ENCODE measurements around the gene PDE4B. TPM values are rescaled to one million over a fixed set of nuclear protein-coding genes. Genes with fewer than 3 reads are reported as not detected.

Gene PDE4B
- polyA plus RNA-seq, 2 of the 4 experiments (the other 2 are of a cell fraction) = 20.2 to 56.8 TPM

DNA sequence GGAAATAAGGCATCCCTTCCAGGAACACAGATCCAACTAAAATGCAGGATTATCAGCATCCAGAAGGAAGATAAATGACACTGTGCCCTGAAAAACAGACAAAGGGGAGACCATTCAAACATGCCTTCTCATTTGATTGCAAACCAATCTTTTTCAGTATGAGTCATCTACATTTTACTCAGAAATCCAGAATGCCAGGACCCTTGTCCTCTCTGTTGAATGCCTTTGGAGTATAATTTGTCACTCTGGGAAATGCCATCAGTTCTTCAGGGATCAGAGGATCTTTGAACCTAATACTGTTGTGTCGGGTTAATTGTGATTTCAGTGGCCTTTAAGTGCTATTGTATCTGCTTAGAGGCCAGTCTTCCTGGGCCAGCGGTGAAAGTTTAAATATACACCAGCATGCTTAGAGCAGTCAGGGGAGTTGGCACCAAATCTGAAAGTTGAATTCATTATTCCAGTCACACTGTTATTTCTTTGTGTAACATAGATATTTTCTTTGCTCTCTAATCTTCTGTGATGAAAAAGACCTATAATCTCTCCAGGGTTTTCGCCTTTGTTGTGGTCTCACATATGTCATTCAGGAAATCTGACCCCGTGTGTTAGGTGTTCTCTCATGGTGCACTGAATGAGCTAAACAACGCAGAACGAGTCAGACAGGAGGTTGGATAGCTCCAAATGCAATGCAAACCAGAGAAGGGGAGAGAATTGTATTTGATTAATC, 376.4 kb downstream of the PDE4B start:
- H3K4me3 ChIP-seq = no peak overlapping the region
- CTCF ChIA-PET = interaction anchor here (0.9 to 2.3 kb wide), 2 partner anchors 12 to 74 kb away, joined by 3 to 9 read pairs; no protein-coding TSS in a partner anchor
- ATAC-seq (peak; percentile 47 to 83; a peak in 4 of 6 replicates), DNase-seq (ENCODE audit: low read depth in 1 of 2, low spot score in 1 of 2) (peak in 1 of 2 experiments; percentile 45), FAIRE-seq (no peak)
- peak overlapping the region; percentile 87 for H3K4me2 ChIP-seq
- TF ChIP-seq ZFP36 (IDR thresholded peaks at IDR 0.05; ENCODE audit: borderline replicate concordance, partially characterized antibody) (no peak), HOXB5 (CRISPR knock-in tag; IDR thresholded peaks at IDR 0.05) (no peak), FOSL2 (IDR thresholded peaks at IDR 0.05) (peak; percentile 22; the same call in 1 of the 2 replicates), FOSL2 (CRISPR knock-in tag; IDR thresholded peaks at IDR 0.05) (peak; percentile 47; the same call in 1 of the 2 replicates), CEBPB (IDR thresholded peaks at IDR 0.05) (no peak)
- POLR2A ChIA-PET = interaction anchor here (1.0 kb wide), 1 partner anchor 11 kb away, joined by 3 read pairs; no protein-coding TSS in a partner anchor
- H3K9me3 ChIP-seq = no peaks in the 10 kb centered on the region
- 9% methylated on average over 6 of the region's 6 CpGs for WGBS (ENCODE audit: missing lambda C conversion rate)
- H3K27ac ChIP-seq = peak overlapping the region; percentile 74 to 81
- H3K4me1 ChIP-seq = peaks cover 42% of the 10 kb centered on the region

GRCh38 chr1:66172272-66172671, 379.6 kb downstream of the PDE4B start:
- Histone ChIP-seq H3K27ac (peak overlapping the region in 1 of 2 experiments; percentile 75; a peak in 2 of 6 replicates), H3K4me1 (peaks cover 70% of the 10 kb centered on the region), H3K4me3 (no peak overlapping the region), H3K4me2 (no peak overlapping the region), H3K9me3 (no peaks in the 10 kb centered on the region)
- TF ChIP-seq GATA3 (IDR thresholded peaks at IDR 0.05; ENCODE audit: borderline replicate concordance) = no peak
- TF ChIP-seq FOSL2 (IDR thresholded peaks at IDR 0.05) = no peak
- TF ChIP-seq FOSL2 (CRISPR knock-in tag; IDR thresholded peaks at IDR 0.05) = no peak
- no peak for TF ChIP-seq USF2 (IDR thresholded peaks at IDR 0.05)
- no peak for TF ChIP-seq CBX8 (IDR thresholded peaks at IDR 0.05)
- no peak for TF ChIP-seq ZSCAN20 (CRISPR knock-in tag; IDR thresholded peaks at IDR 0.05)
- no peak for TF ChIP-seq KDM1A (IDR thresholded peaks at IDR 0.05; ENCODE audit: low read depth)
- TF ChIP-seq NPAS2 (CRISPR knock-in tag; IDR thresholded peaks at IDR 0.05; ENCODE audit: borderline replicate concordance) = no peak
- no peak for TF ChIP-seq HOXB5 (CRISPR knock-in tag; IDR thresholded peaks at IDR 0.05)
- no peak for TF ChIP-seq ATOH8 (CRISPR knock-in tag; IDR thresholded peaks at IDR 0.05; ENCODE audit: low read depth)
- no peak for TF ChIP-seq EHMT2 (IDR thresholded peaks at IDR 0.05; ENCODE audit: low read depth)
- TF ChIP-seq RAD21 (conservative IDR thresholded peaks at IDR 0.05 in 1 of 2, IDR thresholded peaks at IDR 0.05 in 1 of 2) = no peak
- no peak for TF ChIP-seq CHD2 (IDR thresholded peaks at IDR 0.05; ENCODE audit: low read length, partially characterized antibody)
- TF ChIP-seq FOSB (CRISPR knock-in tag; IDR thresholded peaks at IDR 0.05) = no peak
- no peak for TF ChIP-seq RCOR1 (IDR thresholded peaks at IDR 0.05; ENCODE audit: low read depth, low read length)
- TF ChIP-seq BHLHE40 (IDR thresholded peaks at IDR 0.05; ENCODE audit: low read depth, low read length) = no peak
- POLR2A ChIA-PET = no interaction called here
- CTCF ChIA-PET = interaction anchor here (0.7 kb wide), 1 partner anchor 9 kb away, joined by 3 read pairs; no protein-coding TSS in a partner anchor
- ATAC-seq = no peak
- 88% methylated on average over 1 of the region's 1 CpG for WGBS (ENCODE audit: missing lambda C conversion rate)
- DNase-seq (ENCODE audit: low read depth in 1 of 2, low spot score in 1 of 2) = no peak
- no peak for FAIRE-seq

DNA sequence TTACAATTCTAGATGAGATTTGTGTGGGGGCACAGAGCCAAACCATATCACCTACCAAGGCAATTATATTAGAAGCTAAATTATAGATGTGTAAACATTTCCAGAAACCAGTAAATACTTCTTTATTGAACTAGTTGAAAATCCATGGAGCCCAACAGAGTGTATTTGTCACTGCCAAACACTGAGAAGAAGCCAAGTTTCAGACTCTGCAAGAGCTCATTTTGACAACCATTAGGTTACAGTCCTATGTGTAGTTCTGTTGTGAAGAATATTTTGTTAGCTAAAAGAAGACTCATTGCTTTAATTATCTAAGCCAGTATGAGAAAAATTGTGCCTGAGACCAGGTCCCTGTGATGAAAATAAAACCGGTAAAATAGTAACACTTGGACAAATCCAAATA, 382.4 kb downstream of the PDE4B start:
- H3K9me3 ChIP-seq = no peaks in the 10 kb centered on the region
- FAIRE-seq = no peak
- peaks cover 68% of the 10 kb centered on the region for H3K4me1 ChIP-seq
- H3K27ac ChIP-seq = peak overlapping the region; percentile 85 to 91
- 83% methylated on average over 1 of the region's 1 CpG for WGBS (ENCODE audit: missing lambda C conversion rate)
- ChIA-PET POLR2A (no interaction called here), CTCF (interaction anchor here (1.5 kb wide), 1 partner anchor 216 kb away, joined by 3 read pairs; no protein-coding TSS in a partner anchor)
- no peak for DNase-seq (ENCODE audit: low read depth in 1 of 2, low spot score in 1 of 2)
- H3K4me3 ChIP-seq = no peak overlapping the region
- no peak for TF ChIP-seq CEBPB (IDR thresholded peaks at IDR 0.05)
- no peak for TF ChIP-seq POLR2AphosphoS2 (conservative IDR thresholded peaks at IDR 0.05; ENCODE audit: low read length)
- no peak for TF ChIP-seq ZC3H11A (IDR thresholded peaks at IDR 0.05)
- no peak for TF ChIP-seq MAFK (IDR thresholded peaks at IDR 0.05; ENCODE audit: partially characterized antibody)
- no peak for TF ChIP-seq CBX2 (IDR thresholded peaks at IDR 0.05; ENCODE audit: borderline replicate concordance, low read depth)
- TF ChIP-seq ZFP36 (IDR thresholded peaks at IDR 0.05; ENCODE audit: borderline replicate concordance, partially characterized antibody) = no peak
- TF ChIP-seq USF2 (IDR thresholded peaks at IDR 0.05) = no peak
- TF ChIP-seq ATOH8 (CRISPR knock-in tag; IDR thresholded peaks at IDR 0.05; ENCODE audit: low read depth) = no peak
- TF ChIP-seq HEYL (CRISPR knock-in tag; IDR thresholded peaks at IDR 0.05) = no peak
- H3K4me2 ChIP-seq = peak overlapping the region; percentile 73
- no peak for ATAC-seq

Data from A549 (cell line).